Eye (tissue), 1 donor: ENCODE results near the gene MMP20.

Experiments
- DNase-seq: peaks from one replicate; pipeline ENCODE4 v3.0.0-alpha.2; 2015

MMP20 gene

GRCh38 chr11:102590276-102591049 lies 34.7 kb downstream of the MMP20 start:
- no peak for DNase-seq

- no peak for DNase-seq
Observed at GRCh38 chr11:102589047-102589459, 36.1 kb downstream of the MMP20 start.

GRCh38 chr11:102587722-102588121 lies 37.4 kb downstream of the MMP20 start:
- DNase-seq: no peak

GRCh38 chr11:102583141-102583873 lies 41.8 kb downstream of the MMP20 start:
- no peak for DNase-seq

- no peak for DNase-seq
Observed at GRCh38 chr11:102582140-102582539, 43.0 kb downstream of the MMP20 start.

GRCh38 chr11:102581066-102581465 lies 44.1 kb downstream of the MMP20 start:
- DNase-seq: no peak

- DNase-seq: no peak
Observed at GRCh38 chr11:102580185-102580951, 44.8 kb downstream of the MMP20 start.

GRCh38 chr11:102577723-102578122 lies 47.4 kb downstream of the MMP20 start:
- no peak for DNase-seq

GRCh38 chr11:102577182-102577581 lies 48.0 kb downstream of the MMP20 start:
- no peak for DNase-seq

GRCh38 chr11:102576350-102576749 lies 48.8 kb downstream of the MMP20 start:
- no peak for DNase-seq

GRCh38 chr11:102575012-102575411 lies 50.1 kb downstream of the MMP20 start:
- DNase-seq: no peak

GRCh38 chr11:102573851-102574250 lies 51.3 kb downstream of the MMP20 start:
- DNase-seq: no peak

- no peak for DNase-seq
Observed at GRCh38 chr11:102572554-102573220, 52.4 kb downstream of the MMP20 start.

GRCh38 chr11:102568851-102569250 lies 56.3 kb downstream of the MMP20 start:
- no peak for DNase-seq

GRCh38 chr11:102566112-102566511 lies 59.0 kb downstream of the MMP20 start:
- DNase-seq: no peak

- no peak for DNase-seq
Observed at GRCh38 chr11:102564110-102564509, 61.0 kb downstream of the MMP20 start.

- DNase-seq: no peak
Observed at GRCh38 chr11:102561636-102562035, 63.5 kb downstream of the MMP20 start.

GRCh38 chr11:102560555-102561011 lies 64.5 kb downstream of the MMP20 start:
- peak; percentile 24 for DNase-seq

GRCh38 chr11:102559839-102560238 lies 65.3 kb downstream of the MMP20 start:
- no peak for DNase-seq

- DNase-seq: no peak
Observed at GRCh38 chr11:102555091-102555490, 70.0 kb downstream of the MMP20 start.

GRCh38 chr11:102553835-102554282 lies 71.3 kb downstream of the MMP20 start:
- DNase-seq: no peak

- no peak for DNase-seq
Observed at GRCh38 chr11:102552447-102553194, 72.5 kb downstream of the MMP20 start.
